ENCODE results near the gene PDE10A. TPM values are rescaled to one million over a fixed set of nuclear protein-coding genes. Genes with fewer than 3 reads are reported as not detected.

Gene PDE10A
- polyA plus RNA-seq, 3 donors: not detected

DNA sequence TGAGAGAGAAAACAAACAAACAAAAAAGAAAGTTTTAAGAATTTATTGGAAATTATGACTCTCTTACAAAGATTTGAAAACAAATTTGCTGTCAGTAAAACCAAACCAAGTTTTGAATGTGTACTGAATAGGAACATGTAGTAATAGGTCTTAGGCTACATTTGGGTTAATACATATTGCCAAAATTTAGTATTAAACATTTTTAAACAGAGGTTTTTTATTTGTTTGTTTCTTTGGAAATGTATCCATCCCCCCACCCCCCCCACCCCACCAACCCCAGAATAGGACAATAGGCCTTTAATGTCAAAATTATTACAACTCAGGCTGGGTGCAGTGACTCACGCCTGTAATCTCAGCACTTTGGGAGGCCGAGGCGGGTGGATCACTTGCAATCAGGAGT, 356.1 kb downstream of the PDE10A start:
- peaks cover 9 to 13% (median 10%) of the 10 kb centered on the region in 3 donors for H3K27me3 Mint-ChIP-seq (ENCODE audit: low read depth in 3 of 3)
- no peaks in the 10 kb centered on the region for H3K79me2 ChIP-seq (ENCODE audit: insufficient read depth, low read length)
- DNase-seq: no peak
- no peak overlapping the region for H3K9ac ChIP-seq (ENCODE audit: insufficient read depth, low read length, poor library complexity, severe bottlenecking)
- no peak overlapping the region for H3K27ac Mint-ChIP-seq
- no peak overlapping the region for H3K27ac ChIP-seq (ENCODE audit: low read depth in 1 of 2, low read length in 2 of 2)
- H2AFZ ChIP-seq (ENCODE audit: insufficient read depth, low read depth, low read length, poor library complexity, severe bottlenecking): no peak overlapping the region
- 96% methylated on average over 3 of the region's 3 CpGs for WGBS (ENCODE audit: insufficient coverage)
- H3K4me1 ChIP-seq (ENCODE audit: control insufficient read depth in 1 of 2, insufficient read depth in 2 of 2, low read length in 2 of 2): no peaks in the 10 kb centered on the region
- no peaks in the 10 kb centered on the region for H3K4me1 Mint-ChIP-seq
- TF ChIP-seq, protein P1, sequence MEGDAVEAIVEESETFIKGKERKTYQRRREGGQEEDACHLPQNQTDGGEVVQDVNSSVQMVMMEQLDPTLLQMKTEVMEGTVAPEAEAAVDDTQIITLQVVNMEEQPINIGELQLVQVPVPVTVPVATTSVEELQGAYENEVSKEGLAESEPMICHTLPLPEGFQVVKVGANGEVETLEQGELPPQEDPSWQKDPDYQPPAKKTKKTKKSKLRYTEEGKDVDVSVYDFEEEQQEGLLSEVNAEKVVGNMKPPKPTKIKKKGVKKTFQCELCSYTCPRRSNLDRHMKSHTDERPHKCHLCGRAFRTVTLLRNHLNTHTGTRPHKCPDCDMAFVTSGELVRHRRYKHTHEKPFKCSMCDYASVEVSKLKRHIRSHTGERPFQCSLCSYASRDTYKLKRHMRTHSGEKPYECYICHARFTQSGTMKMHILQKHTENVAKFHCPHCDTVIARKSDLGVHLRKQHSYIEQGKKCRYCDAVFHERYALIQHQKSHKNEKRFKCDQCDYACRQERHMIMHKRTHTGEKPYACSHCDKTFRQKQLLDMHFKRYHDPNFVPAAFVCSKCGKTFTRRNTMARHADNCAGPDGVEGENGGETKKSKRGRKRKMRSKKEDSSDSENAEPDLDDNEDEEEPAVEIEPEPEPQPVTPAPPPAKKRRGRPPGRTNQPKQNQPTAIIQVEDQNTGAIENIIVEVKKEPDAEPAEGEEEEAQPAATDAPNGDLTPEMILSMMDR (IDR thresholded peaks at IDR 0.05): no peak
- peaks cover under 1 to 17% (median 8%) of the 10 kb centered on the region in 7 donors for H3K9me3 Mint-ChIP-seq
- no peak overlapping the region for H3K4me3 ChIP-seq (replicated peaks in 1 of 3; ENCODE audit: low read depth in 2 of 3, low read length in 3 of 3)
- no peaks in the 10 kb centered on the region for H4K20me1 ChIP-seq (ENCODE audit: insufficient read depth, low read length)
- H3K36me3 ChIP-seq (replicated peaks in 1 of 2; ENCODE audit: control insufficient read depth in 1 of 2, insufficient read depth in 2 of 2, low read length in 2 of 2): no peaks in the 10 kb centered on the region
- H3K27me3 ChIP-seq (ENCODE audit: control insufficient read depth in 2 of 2, insufficient read depth in 2 of 2, low read length in 2 of 2): no peaks in the 10 kb centered on the region
- H3K4me2 ChIP-seq (replicated peaks; ENCODE audit: extremely low read depth, low read length, poor library complexity, severe bottlenecking): no peak overlapping the region
- no peaks in the 10 kb centered on the region for H3K36me3 Mint-ChIP-seq
- no peak overlapping the region for H3K4me3 Mint-ChIP-seq
- H3K9me3 ChIP-seq (replicated peaks in 1 of 2; ENCODE audit: control insufficient read depth in 1 of 2, insufficient read depth in 1 of 2, low read length in 2 of 2): peaks cover 6 to 7% of the 10 kb centered on the region in 2 donors
- intact Hi-C loops (cut with micrococcal nuclease): no loop called here

DNA sequence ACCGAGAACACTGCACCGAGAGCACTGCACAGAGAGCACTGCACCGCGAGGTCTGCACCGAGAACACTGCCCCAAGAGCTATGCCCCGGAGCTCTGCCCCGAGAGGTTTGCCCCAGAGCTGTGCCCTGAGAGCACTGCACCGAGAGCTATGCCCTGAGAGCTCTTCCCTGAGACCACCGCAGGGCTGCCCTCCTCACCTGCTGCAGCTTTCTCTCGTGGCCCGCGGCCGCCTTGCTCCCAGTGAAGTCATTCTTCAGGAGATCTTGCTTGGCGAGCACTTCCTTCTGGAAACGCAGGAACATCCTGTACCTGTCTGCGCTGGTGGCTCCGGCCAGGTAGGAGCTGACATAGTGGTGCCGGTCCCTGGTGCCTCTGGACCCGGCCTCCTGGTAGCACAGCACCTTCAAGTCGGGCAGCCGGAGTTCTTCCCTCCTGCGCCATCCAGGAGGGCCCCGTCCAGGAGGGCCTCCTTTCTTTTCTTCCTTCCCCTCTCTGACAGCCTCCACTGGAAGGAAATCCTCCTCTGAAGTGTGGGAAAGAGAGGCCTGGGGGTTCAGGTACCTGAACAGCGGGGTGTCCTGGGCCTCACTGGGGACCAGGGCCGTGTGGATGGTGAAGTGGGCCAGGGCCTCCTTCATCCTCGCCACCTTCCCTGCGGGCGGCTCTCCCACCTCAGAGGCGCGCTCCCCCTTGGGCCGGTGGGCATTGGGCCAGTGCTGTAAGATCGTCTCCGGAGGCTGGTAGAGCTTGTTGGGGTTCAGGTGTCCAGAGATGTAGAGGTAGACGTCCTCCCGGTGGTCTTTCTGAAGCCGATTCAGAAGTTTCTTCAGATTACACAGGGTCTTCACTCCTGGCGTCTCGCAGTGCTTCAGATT, 361.4 kb downstream of the PDE10A start:
- H3K27me3 ChIP-seq (ENCODE audit: control insufficient read depth in 2 of 2, insufficient read depth in 2 of 2, low read length in 2 of 2): no peaks in the 10 kb centered on the region
- TF ChIP-seq, protein P1 (IDR thresholded peaks at IDR 0.05): no peak
- H4K20me1 ChIP-seq (ENCODE audit: insufficient read depth, low read length): no peaks in the 10 kb centered on the region
- no peak overlapping the region for H2AFZ ChIP-seq (ENCODE audit: insufficient read depth, low read depth, low read length, poor library complexity, severe bottlenecking)
- no peak overlapping the region for H3K9ac ChIP-seq (ENCODE audit: insufficient read depth, low read length, poor library complexity, severe bottlenecking)
- H3K27ac ChIP-seq (ENCODE audit: low read depth in 1 of 2, low read length in 2 of 2): no peak overlapping the region
- H3K9me3 Mint-ChIP-seq: peaks cover 15 to 32% (median 20%) of the 10 kb centered on the region in 7 donors
- no peaks in the 10 kb centered on the region for H3K4me1 Mint-ChIP-seq
- WGBS (ENCODE audit: insufficient coverage): 94% methylated on average over 29 of the region's 38 CpGs
- no peak overlapping the region for H3K4me3 Mint-ChIP-seq
- no peaks in the 10 kb centered on the region for H3K36me3 ChIP-seq (replicated peaks in 1 of 2; ENCODE audit: control insufficient read depth in 1 of 2, insufficient read depth in 2 of 2, low read length in 2 of 2)
- DNase-seq: no peak
- H3K4me3 ChIP-seq (replicated peaks in 1 of 3; ENCODE audit: low read depth in 2 of 3, low read length in 3 of 3): no peak overlapping the region
- H3K4me2 ChIP-seq (replicated peaks; ENCODE audit: extremely low read depth, low read length, poor library complexity, severe bottlenecking): no peak overlapping the region
- no peaks in the 10 kb centered on the region for H3K79me2 ChIP-seq (ENCODE audit: insufficient read depth, low read length)
- H3K27me3 Mint-ChIP-seq (ENCODE audit: low read depth in 3 of 3): peaks cover 0 to 4% (median 2%) of the 10 kb centered on the region in 3 donors
- H3K27ac Mint-ChIP-seq: no peak overlapping the region
- peaks cover 6 to 40% of the 10 kb centered on the region in 2 donors for H3K9me3 ChIP-seq (replicated peaks in 1 of 2; ENCODE audit: control insufficient read depth in 1 of 2, insufficient read depth in 1 of 2, low read length in 2 of 2)
- intact Hi-C loops (cut with micrococcal nuclease): no loop called here
- H3K4me1 ChIP-seq (ENCODE audit: control insufficient read depth in 1 of 2, insufficient read depth in 2 of 2, low read length in 2 of 2): no peaks in the 10 kb centered on the region
- H3K36me3 Mint-ChIP-seq: no peaks in the 10 kb centered on the region

All from CD14-positive monocyte (primary cell).